GM21381 (cell line): ENCODE measurements around the gene PKNOX2.

Experiments
- ATAC-seq: cut with Tn5 transposase; IDR thresholded peaks from one replicate; pipeline ENCODE4 v1.9.1; 2021; ENCODE audit warnings: mild to moderate bottlenecking, moderate library complexity; ENCODE audit not compliant: unreplicated experiment

Gene PKNOX2

GRCh38 chr11:125331357-125332035, 166.9 kb downstream of the PKNOX2 start:
- ATAC-seq: no peak

GRCh38 chr11:125332821-125333220, 168.3 kb downstream of the PKNOX2 start:
- no peak for ATAC-seq

- ATAC-seq: no peak
Observed at GRCh38 chr11:125333354-125334073, 169.0 kb downstream of the PKNOX2 start.

GRCh38 chr11:125335106-125335505, 170.6 kb downstream of the PKNOX2 start:
- ATAC-seq: no peak

GRCh38 chr11:125337836-125338834, 173.6 kb downstream of the PKNOX2 start:
- no peak for ATAC-seq

- ATAC-seq: no peak
Observed at GRCh38 chr11:125338886-125339811, 174.6 kb downstream of the PKNOX2 start.

GRCh38 chr11:125341676-125342075, 177.1 kb downstream of the PKNOX2 start:
- ATAC-seq: no peak

- no peak for ATAC-seq
Observed at GRCh38 chr11:125342281-125342930, 177.9 kb downstream of the PKNOX2 start.

- no peak for ATAC-seq
Observed at GRCh38 chr11:125343086-125343717, 178.7 kb downstream of the PKNOX2 start.

GRCh38 chr11:125343718-125344131, 179.2 kb downstream of the PKNOX2 start:
- ATAC-seq: no peak

- no peak for ATAC-seq
Observed at GRCh38 chr11:125344846-125345420, 180.4 kb downstream of the PKNOX2 start.

- ATAC-seq: no peak
Observed at GRCh38 chr11:125345421-125346178, 181.0 kb downstream of the PKNOX2 start.

- ATAC-seq: no peak
Observed at GRCh38 chr11:125346179-125346530, 181.6 kb downstream of the PKNOX2 start.

GRCh38 chr11:125346565-125347260, 182.2 kb downstream of the PKNOX2 start:
- no peak for ATAC-seq

GRCh38 chr11:125347261-125347585, 182.7 kb downstream of the PKNOX2 start:
- no peak for ATAC-seq

GRCh38 chr11:125348141-125348651, 183.6 kb downstream of the PKNOX2 start:
- no peak for ATAC-seq

- ATAC-seq: no peak
Observed at GRCh38 chr11:125348674-125349309, 184.2 kb downstream of the PKNOX2 start.
